ENCODE measurements around the gene PRDX3.

PRDX3 gene

GRCh38 chr10:119136084-119136483 lies 42.5 kb downstream of the PRDX3 start:
- ChIA-PET POLR2A (ENCODE audit: low non-redundant PET) (no interaction called here), CTCF (no interaction called here)
- TF ChIP-seq CTCF (conservative IDR thresholded peaks at IDR 0.05; ENCODE audit: low read depth): no peak
- no peak for DNase-seq (ENCODE audit: low spot score)
- no peak overlapping the region for H3K27ac ChIP-seq

- DNase-seq (ENCODE audit: low spot score): no peak
Observed at GRCh38 chr10:119135513-119135881, 43.1 kb downstream of the PRDX3 start.

GRCh38 chr10:119133949-119134348 lies 44.7 kb downstream of the PRDX3 start:
- no peak for TF ChIP-seq CTCF (conservative IDR thresholded peaks at IDR 0.05; ENCODE audit: low read depth)
- DNase-seq (ENCODE audit: low spot score): no peak
- ChIA-PET POLR2A (ENCODE audit: low non-redundant PET) (no interaction called here), CTCF (no interaction called here)
- no peak overlapping the region; the same call in 1 of the 2 replicates for H3K27ac ChIP-seq

More at GRCh38 chr10:119135513-119135881, 43.1 kb downstream of the PRDX3 start:
- TF ChIP-seq CTCF (conservative IDR thresholded peaks at IDR 0.05; ENCODE audit: low read depth): no peak
- no peak overlapping the region for H3K27ac ChIP-seq
- ChIA-PET CTCF (no interaction called here), POLR2A (ENCODE audit: low non-redundant PET) (interaction anchor here (0.6 kb wide), 1 partner anchor 60 kb away, joined by 9 read pairs; no protein-coding TSS in a partner anchor)

GRCh38 chr10:119132521-119133345 lies 45.9 kb downstream of the PRDX3 start:
- ChIA-PET CTCF (no interaction called here), POLR2A (ENCODE audit: low non-redundant PET) (interaction anchor here (0.5 to 0.6 kb wide), 2 partner anchors 55 to 297 kb away, joined by 3 read pairs; no protein-coding TSS in a partner anchor)
- no peak for DNase-seq (ENCODE audit: low spot score)
- no peak for TF ChIP-seq CTCF (conservative IDR thresholded peaks at IDR 0.05; ENCODE audit: low read depth)
- peak overlapping the region; percentile 17; the same call in 1 of the 2 replicates for H3K27ac ChIP-seq

GRCh38 chr10:119131512-119132240 lies 46.9 kb downstream of the PRDX3 start:
- TF ChIP-seq CTCF (conservative IDR thresholded peaks at IDR 0.05; ENCODE audit: low read depth): no peak
- H3K27ac ChIP-seq: peak overlapping the region; percentile 50
- DNase-seq (ENCODE audit: low spot score): no peak
- ChIA-PET CTCF (interaction anchor here (0.6 kb wide), 1 partner anchor 15 kb away, joined by 3 read pairs; no protein-coding TSS in a partner anchor), POLR2A (ENCODE audit: low non-redundant PET) (interaction anchor here (0.6 kb wide), 2 partner anchors 13 to 25 kb away, joined by 5 to 6 read pairs; no protein-coding TSS in a partner anchor)

- TF ChIP-seq CTCF (conservative IDR thresholded peaks at IDR 0.05; ENCODE audit: low read depth): no peak
- ChIA-PET POLR2A (ENCODE audit: low non-redundant PET) (no interaction called here), CTCF (interaction anchor here (0.6 kb wide), 2 partner anchors 30 to 76 kb away, joined by 3 to 4 read pairs; no protein-coding TSS in a partner anchor)
- H3K27ac ChIP-seq: no peak overlapping the region
- no peak for DNase-seq (ENCODE audit: low spot score)
Observed at GRCh38 chr10:119129721-119130120, 48.9 kb downstream of the PRDX3 start.

Measured in RWPE1 (cell line).